Pulmonary artery endothelial cell (primary cell): ENCODE measurements around the gene GPR15LG. TPM values are rescaled to one million over a fixed set of nuclear protein-coding genes. Genes with fewer than 3 reads are reported as not detected.

Experiments used
- DNase-seq: peaks from one replicate; pipeline ENCODE4 v3.0.0-alpha.2; 2011; ENCODE audit warnings: low read depth, low spot score
- total RNA-seq: library from RNA; depleted of rRNA; stranded (reverse); fragments of >200 nt; gene quantifications from 2 replicates; pipeline ENCODE4 v1.2.3, GENCODE V29; 2014

Gene GPR15LG
- total RNA-seq, 1 donor from 2014 or later, result not detected

- DNase-seq, result no peak
These were observed 19.7 kb downstream of the GPR15LG start for GRCh38 chr10:84193327-84193726.

DNA sequence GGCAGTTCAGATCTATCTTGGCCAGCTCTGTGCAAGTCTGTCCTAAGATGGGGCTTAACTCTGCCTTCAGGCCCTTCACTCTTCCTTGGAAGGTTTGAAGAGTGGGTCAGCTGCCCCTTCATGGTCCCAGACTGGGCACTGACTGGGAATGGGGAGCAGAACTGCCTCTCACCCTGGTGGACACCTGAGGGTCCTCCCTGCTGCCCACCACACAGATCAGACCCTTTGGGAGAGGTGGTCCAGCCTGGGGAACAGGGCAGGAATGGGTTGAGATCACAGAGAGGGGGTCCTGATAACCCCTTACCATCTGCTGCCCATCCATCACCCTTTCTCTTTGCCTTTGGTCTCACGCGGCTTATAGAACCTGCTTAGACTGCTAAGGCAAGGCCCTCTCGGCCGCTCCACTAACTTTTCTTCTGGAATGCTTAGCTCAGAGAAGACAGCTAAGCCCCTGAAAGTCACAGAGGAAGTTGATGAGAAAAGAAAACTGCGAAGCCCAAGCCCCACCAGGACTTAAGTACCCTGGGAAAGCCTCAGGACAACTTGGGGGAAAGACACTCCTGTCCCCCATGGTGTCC, 20.3 kb downstream of the GPR15LG start:
- no peak for DNase-seq

- no peak for DNase-seq
These were observed 20.9 kb downstream of the GPR15LG start, which contains the start of gene CDHR1 for GRCh38 chr10:84194424-84195043. Gene CDHR1, plus strand, starts transcription at chr10:84194537. Its CDS starts 224 bp downstream, at chr10:84194761.

DNA sequence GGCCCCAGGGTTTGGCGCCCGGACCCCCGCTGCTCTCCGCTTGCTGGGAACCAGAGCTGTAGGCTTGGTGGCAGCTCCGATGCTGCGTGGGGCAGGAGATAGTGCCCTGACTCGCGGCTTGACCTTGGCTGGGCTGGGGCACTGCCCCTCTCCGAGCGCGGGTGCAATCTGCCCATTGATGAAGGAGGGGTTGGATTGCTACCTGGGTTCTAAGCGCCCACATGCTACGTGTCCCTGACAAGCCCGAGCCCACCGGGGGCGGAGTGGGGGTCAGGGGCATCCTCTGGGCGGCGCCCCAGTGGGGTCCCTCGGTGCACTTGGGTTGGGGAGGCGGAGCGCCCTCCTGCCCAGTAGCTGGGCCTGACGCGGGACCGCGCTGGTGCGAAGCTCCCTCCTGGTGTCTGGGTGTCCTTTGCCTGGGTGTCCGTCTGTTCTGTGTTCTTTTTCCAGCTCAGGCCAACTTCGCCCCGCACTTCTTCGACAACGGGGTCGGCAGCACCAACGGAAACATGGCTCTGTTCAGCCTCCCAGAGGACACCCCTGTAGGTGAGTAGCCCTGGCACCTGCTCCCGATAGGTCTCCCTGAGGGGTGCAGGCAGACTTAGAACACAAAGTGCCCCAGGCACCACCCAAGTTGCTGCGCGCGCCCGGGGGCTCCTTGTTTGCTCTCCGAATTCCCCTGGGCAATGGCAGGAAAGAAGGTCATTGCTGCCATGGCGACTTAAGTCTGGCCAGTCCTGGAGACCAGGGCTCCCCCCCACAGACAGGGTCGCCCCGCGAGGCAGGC, 21.6 kb downstream of the GPR15LG start:
- DNase-seq, result no peak

- DNase-seq, result no peak
These were observed 22.5 kb downstream of the GPR15LG start for GRCh38 chr10:84196083-84196482.

- DNase-seq, result no peak
These were observed 23.3 kb downstream of the GPR15LG start for GRCh38 chr10:84196941-84197340.

GRCh38 chr10:84197643-84198042, 24.0 kb downstream of the GPR15LG start:
- no peak for DNase-seq

GRCh38 chr10:84198206-84198915, 24.8 kb downstream of the GPR15LG start:
- DNase-seq, result no peak

DNA sequence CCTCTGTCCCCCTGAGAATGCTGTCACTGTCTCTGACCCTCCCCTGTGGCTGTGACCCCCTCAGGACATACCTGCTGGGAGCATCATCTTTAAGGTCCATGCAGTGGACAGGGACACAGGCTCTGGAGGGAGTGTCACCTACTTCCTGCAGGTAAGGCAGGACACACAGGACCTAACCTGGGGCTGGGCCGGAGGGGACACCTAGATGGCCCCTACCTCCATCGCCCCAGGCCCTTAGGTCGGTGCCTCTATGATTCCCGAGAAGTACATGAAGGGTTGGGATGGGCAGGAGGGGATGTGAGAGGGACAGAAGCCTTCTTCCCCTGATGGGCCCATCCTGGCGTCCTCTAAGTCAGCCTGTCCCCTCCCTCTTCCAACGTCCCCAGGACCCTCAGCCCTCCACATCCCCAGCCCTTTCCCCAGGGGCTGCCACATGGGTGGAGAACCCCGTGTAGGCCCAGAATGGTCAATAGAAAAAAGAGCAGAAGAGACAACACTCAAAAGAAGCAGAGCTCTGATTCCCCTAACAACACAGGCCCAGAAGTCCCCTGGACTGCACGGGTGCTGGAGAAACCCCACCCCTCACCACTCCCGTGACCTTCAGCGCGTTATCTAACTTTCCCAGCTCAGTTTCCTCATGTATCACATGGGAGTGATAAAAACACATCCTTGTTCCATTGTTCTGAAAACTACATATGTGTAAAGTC, 27.1 kb downstream of the GPR15LG start:
- DNase-seq, result no peak

DNA sequence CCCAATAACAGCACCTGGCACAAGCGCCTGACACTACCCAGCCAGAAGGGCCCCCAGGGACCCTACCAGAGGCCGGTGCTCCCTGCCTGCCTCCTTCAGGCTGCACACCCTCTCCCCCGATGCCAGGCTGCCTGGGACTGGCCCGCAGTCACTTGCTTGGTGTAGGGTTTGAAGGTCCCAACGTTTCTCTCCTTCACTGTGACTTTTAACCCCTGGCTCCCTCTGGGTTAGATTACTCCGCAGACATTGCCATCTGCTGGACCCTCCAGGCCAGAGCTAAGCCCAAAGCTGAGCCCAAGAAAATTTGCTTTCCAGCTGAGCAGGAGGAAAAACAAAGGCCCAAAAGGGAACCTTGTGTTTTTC, 27.6 kb downstream of the GPR15LG start:
- DNase-seq, result no peak

DNA sequence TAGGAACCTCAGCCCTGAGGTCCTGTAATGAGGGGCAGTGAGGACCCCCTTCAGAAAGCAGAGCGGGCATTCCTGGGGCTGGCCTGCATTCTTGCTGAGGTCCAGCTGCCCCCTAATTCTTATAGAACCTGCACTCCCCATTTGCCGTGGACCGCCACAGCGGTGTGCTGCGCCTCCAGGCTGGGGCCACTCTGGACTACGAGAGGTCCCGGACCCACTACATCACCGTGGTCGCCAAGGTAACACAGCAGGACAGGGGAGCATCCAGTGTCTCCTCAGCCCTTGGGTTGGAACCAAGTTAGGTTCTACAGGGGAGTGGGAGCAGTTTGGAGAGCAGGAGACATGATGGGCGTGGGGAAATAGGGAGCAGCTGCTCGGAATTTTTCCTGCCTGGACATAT, 28.1 kb downstream of the GPR15LG start:
- no peak for DNase-seq

GRCh38 chr10:84202349-84202748, 28.7 kb downstream of the GPR15LG start:
- no peak for DNase-seq

DNA sequence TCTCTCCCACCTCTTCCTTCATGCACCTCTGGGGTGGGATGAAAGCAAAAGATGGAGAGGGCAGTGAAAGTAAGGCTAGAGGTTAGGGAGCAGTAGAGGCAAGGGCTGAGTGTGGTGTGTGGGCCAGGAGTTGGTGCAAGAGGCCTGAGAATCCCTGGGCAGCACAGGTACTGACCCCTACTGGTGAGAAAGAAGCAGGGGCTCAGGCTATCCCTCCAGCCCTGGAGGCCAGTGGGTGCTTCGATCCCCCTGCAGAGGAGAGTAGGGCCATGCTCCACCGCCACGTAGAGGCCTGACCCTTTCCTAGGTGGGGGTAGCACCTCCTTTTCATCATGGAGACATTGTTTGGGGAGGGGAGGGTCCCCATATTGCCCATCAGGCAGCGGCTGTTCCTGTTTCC, 30.5 kb downstream of the GPR15LG start:
- no peak for DNase-seq

DNA sequence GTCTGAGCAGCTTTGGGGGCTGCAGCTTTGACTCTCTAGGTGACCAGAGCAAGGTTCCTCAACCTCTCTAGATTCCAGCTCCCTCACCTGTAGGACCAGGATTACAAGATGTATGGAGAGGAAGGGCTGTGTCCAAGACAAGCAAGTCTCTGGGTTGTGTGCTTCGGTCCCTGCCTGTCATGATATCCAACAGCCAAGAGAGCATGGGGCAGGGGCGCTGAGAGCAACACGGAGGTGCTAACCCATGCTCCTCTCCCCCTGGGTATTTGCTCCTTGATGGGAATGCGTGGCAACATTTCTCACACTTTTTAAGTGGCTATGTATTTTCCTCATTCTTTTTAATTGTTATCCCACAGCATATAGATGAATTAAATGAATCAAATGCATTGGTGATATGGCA, 31.0 kb downstream of the GPR15LG start:
- no peak for DNase-seq

DNA sequence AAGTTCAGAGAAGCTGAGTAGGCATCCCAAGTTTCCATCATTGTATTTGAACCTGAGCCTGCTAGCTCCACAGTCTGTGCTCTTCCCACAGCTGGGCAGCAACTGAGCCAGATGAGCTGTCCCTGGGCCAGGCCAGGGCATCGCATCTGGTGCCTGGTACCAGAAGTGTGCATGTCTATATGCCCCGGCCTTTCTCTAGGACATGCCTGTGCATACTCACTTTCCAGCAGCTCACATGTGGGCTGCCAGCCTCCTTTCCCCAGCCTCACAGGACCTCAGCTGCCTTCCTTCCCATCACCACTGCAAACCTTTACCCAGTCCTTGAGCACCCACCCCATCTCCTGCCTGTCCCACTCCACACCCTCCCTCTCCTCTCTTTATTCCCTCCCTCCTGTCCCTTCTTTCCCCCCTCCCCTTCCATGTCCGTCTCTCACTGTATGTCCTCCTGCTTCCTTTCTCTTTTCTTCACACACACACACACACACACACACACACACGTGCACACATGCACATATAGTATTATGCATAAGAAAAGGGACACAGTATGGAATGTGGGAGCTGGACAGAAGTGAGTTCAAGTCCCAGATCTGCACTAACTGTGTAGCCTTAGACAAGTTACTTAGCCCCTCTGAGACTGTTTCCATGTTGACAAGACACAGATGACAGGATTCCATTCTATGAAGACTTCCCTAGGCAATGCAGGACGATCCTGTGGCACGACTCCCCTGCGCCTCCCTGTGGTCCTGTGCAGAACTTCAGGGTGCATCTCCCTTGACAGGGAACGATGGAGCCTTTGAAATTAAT, 31.6 kb downstream of the GPR15LG start:
- DNase-seq, result peak; percentile 4

DNA sequence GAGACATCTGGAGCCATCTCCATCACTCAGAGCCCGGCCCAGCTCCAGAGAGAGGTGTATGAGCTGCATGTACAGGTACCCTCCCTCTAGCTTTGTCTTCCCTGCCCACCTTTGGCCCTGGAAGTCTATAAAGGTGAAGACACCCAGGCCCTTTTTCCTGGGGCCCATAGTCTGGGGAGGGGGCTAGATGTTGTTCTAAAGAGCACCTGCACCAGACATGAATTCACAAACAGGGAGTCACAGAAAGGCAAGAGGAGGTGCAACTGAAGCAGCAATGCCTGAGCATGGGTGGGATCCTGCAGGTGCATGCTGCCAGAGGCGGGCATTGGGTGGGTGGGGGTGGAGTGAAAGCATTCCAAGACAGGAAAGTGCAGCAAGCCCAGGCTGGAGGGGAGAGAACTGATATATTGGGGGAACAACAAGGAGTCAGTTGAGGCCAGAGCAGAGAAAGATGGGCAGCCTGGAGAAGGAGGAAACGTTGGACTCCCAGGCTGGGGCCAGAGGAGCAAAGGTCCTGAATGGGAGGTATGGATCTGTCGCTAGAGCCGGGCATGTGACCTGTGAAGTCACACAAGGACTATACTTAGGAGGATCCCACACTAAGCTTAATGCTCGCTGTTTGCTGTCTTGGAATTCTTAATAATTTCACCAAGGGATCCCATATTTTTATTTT, 32.4 kb downstream of the GPR15LG start:
- DNase-seq, result no peak

DNA sequence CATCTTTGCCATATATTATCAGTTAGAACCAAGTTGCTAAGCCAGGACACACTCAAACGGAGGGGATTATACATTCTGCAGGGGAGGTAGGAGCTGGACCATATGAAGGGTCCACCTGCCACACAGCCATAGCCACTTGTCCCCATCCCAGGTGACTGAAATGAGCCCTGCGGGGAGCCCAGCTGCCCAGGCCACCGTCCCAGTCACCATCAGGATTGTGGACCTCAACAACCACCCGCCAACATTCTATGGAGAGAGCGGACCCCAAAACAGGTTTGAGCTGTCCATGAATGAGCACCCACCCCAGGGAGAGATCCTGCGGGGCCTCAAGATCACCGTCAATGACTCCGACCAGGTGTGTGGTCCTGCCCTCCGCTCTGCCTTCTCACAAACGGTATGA, 34.4 kb downstream of the GPR15LG start:
- no peak for DNase-seq

DNA sequence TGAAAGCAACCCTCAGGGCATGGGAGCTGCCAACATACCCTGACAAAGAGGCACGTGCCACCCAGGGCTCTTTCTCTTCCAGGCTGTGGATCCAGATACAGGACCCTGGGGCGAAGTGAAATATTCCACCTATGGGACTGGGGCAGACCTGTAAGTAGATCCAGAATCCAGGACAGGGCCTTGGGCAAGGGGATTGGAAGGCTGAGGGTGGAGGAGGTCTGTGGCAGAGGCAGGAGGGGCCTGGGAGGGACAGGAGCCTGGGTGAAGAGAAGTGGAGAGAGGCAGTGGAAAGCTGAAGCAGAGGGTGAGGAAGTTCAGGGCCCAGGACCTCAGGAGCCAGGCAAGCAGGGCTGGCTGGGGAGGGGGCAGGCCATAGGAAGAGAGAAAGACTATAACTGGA, 38.0 kb downstream of the GPR15LG start:
- DNase-seq, result no peak

GRCh38 chr10:84212014-84212413, 38.4 kb downstream of the GPR15LG start:
- no peak for DNase-seq

DNA sequence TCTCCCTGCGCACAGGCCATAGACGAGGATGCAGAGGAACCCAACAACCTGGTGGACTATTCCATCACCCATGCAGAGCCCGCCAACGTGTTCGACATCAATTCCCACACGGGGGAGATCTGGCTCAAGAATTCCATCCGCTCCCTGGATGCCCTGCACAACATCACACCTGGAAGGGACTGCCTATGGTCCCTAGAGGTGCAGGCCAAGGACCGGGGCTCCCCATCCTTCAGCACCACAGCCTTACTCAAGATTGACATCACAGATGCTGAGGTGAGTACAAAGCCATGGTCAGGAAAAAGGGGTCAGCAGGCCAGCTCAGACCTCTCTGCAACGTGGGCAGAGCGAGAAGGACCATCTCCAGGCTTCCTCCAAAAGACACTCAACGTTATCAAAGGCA, 39.5 kb downstream of the GPR15LG start:
- DNase-seq, result no peak
